Panc1 (cell line): Measurements from ENCODE around the gene FPR3.

ENCODE experiments used
- POLR2AphosphoS5 ChIP-seq: IDR thresholded peaks from 2 replicates; pipeline ENCODE4 v1.6.1; 2012; ENCODE audit warnings: mild to moderate bottlenecking, low read depth, low read length, moderate library complexity
- TF ChIP-seq, protein P1 (sequence below): fragments of 450-650 bp; IDR thresholded peaks from 2 replicates; pipeline ENCODE4 v1.5.1; 2017; ENCODE audit warnings: mild to moderate bottlenecking

GRCh38 chr19:51821921-51822320, 27.0 kb downstream of the FPR3 start:
- no peak for TF ChIP-seq POLR2AphosphoS5
- TF ChIP-seq, protein P1, sequence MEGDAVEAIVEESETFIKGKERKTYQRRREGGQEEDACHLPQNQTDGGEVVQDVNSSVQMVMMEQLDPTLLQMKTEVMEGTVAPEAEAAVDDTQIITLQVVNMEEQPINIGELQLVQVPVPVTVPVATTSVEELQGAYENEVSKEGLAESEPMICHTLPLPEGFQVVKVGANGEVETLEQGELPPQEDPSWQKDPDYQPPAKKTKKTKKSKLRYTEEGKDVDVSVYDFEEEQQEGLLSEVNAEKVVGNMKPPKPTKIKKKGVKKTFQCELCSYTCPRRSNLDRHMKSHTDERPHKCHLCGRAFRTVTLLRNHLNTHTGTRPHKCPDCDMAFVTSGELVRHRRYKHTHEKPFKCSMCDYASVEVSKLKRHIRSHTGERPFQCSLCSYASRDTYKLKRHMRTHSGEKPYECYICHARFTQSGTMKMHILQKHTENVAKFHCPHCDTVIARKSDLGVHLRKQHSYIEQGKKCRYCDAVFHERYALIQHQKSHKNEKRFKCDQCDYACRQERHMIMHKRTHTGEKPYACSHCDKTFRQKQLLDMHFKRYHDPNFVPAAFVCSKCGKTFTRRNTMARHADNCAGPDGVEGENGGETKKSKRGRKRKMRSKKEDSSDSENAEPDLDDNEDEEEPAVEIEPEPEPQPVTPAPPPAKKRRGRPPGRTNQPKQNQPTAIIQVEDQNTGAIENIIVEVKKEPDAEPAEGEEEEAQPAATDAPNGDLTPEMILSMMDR, result no peak
